ENCODE results near the gene RAMP3. TPM values are rescaled to one million over a fixed set of nuclear protein-coding genes. Genes with fewer than 3 reads are reported as not detected.

Gene RAMP3
- polyA plus RNA-seq, 1 donor (not counting 4 experiments of a cell fraction or from before 2014, with no cell fraction given): not detected

DNA sequence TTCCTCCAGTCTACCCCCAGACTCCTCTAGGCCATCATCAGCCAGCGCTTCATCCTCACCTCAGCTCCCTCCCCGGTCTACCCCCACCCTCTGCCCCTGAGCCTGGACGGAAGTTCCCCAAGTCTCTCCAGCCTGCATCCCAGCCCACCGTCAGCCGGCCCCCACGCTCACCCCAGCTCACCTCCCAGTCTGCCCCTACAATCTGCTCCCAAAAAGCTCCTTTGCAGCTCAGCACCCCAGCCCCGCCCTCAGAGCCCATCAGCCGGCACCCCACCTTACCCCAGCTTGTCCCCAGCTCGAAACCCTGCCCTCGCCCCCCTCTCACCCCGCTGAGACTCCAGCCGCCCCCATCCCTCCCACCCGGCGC is 322 bp upstream of the RAMP3 start:
- H3K9me3 ChIP-seq (ENCODE audit: control insufficient read depth, low read depth, low read length): no peaks in the 10 kb centered on the region
- TF ChIP-seq, protein P1, sequence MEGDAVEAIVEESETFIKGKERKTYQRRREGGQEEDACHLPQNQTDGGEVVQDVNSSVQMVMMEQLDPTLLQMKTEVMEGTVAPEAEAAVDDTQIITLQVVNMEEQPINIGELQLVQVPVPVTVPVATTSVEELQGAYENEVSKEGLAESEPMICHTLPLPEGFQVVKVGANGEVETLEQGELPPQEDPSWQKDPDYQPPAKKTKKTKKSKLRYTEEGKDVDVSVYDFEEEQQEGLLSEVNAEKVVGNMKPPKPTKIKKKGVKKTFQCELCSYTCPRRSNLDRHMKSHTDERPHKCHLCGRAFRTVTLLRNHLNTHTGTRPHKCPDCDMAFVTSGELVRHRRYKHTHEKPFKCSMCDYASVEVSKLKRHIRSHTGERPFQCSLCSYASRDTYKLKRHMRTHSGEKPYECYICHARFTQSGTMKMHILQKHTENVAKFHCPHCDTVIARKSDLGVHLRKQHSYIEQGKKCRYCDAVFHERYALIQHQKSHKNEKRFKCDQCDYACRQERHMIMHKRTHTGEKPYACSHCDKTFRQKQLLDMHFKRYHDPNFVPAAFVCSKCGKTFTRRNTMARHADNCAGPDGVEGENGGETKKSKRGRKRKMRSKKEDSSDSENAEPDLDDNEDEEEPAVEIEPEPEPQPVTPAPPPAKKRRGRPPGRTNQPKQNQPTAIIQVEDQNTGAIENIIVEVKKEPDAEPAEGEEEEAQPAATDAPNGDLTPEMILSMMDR (optimal IDR thresholded peaks at IDR 0.05 in 1 of 3, IDR thresholded peaks at IDR 0.05 in 1 of 3, conservative IDR thresholded peaks at IDR 0.05 in 1 of 3; ENCODE audit: extremely low read depth in 1 of 3, insufficient read depth in 2 of 3, low read length in 3 of 3): no peak
- TF ChIP-seq EZH2 (IDR thresholded peaks at IDR 0.05; ENCODE audit: low read length): no peak
- DNase-seq (ENCODE audit: low read depth, low spot score): no peak
- peaks cover 3% of the 10 kb centered on the region for H3K4me1 ChIP-seq (ENCODE audit: control insufficient read depth, extremely low read depth, insufficient read depth, low read length)
- dilution Hi-C loops (cut with MboI; ENCODE audit: extremely low pct_ligation_motif_present, low sequenced_read_pairs): no loop called here
- H3K27ac ChIP-seq (ENCODE audit: control insufficient read depth, insufficient read depth, low read length): no peak overlapping the region
- no peak overlapping the region for H3K9ac ChIP-seq (ENCODE audit: control insufficient read depth, extremely low read depth, insufficient read depth, low read length)
- FAIRE-seq: no peak
- no peak overlapping the region for H3K4me2 ChIP-seq (ENCODE audit: control insufficient read depth, extremely low read depth, insufficient read depth, low read depth, low read length)
- H2AFZ ChIP-seq (ENCODE audit: control insufficient read depth, low read length): no peak overlapping the region
- H3K4me3 ChIP-seq (ENCODE audit: control insufficient read depth in 2 of 3, extremely low read depth in 1 of 3, insufficient read depth in 2 of 3, low read depth in 1 of 3, low read length in 3 of 3): no peak overlapping the region
- H3K36me3 ChIP-seq (ENCODE audit: control insufficient read depth in 2 of 2, extremely low read depth in 1 of 2, insufficient read depth in 2 of 2, low read length in 2 of 2): no peaks in the 10 kb centered on the region
- no peaks in the 10 kb centered on the region for H4K20me1 ChIP-seq (ENCODE audit: control insufficient read depth, extremely low read depth, insufficient read depth, low read length)
- H3K27me3 ChIP-seq (ENCODE audit: control insufficient read depth, extremely low read depth, insufficient read depth, low read length): peaks cover 32% of the 10 kb centered on the region
- H3K9me1 ChIP-seq (ENCODE audit: control insufficient read depth, extremely low read depth, insufficient read depth, low read length): no peaks in the 10 kb centered on the region
- H3K79me2 ChIP-seq (ENCODE audit: control insufficient read depth, insufficient read depth, low read length): no peaks in the 10 kb centered on the region

GRCh38 chr7:45158471-45158870 is 880 bp downstream of the RAMP3 start:
- Histone ChIP-seq H3K9ac (ENCODE audit: control insufficient read depth, extremely low read depth, insufficient read depth, low read length) (no peak overlapping the region), H3K4me2 (ENCODE audit: control insufficient read depth, extremely low read depth, insufficient read depth, low read depth, low read length) (no peak overlapping the region), H3K9me3 (ENCODE audit: control insufficient read depth, low read depth, low read length) (no peaks in the 10 kb centered on the region), H3K9me1 (ENCODE audit: control insufficient read depth, extremely low read depth, insufficient read depth, low read length) (no peaks in the 10 kb centered on the region), H3K79me2 (ENCODE audit: control insufficient read depth, insufficient read depth, low read length) (no peaks in the 10 kb centered on the region), H3K36me3 (ENCODE audit: control insufficient read depth in 2 of 2, extremely low read depth in 1 of 2, insufficient read depth in 2 of 2, low read length in 2 of 2) (no peaks in the 10 kb centered on the region), H3K27ac (ENCODE audit: control insufficient read depth, insufficient read depth, low read length) (no peak overlapping the region), H3K4me1 (ENCODE audit: control insufficient read depth, extremely low read depth, insufficient read depth, low read length) (peaks cover 3% of the 10 kb centered on the region), H4K20me1 (ENCODE audit: control insufficient read depth, extremely low read depth, insufficient read depth, low read length) (no peaks in the 10 kb centered on the region), H3K4me3 (ENCODE audit: control insufficient read depth in 2 of 3, extremely low read depth in 1 of 3, insufficient read depth in 2 of 3, low read depth in 1 of 3, low read length in 3 of 3) (no peak overlapping the region), H3K27me3 (ENCODE audit: control insufficient read depth, extremely low read depth, insufficient read depth, low read length) (peaks cover 32% of the 10 kb centered on the region), H2AFZ (ENCODE audit: control insufficient read depth, low read length) (no peak overlapping the region)
- dilution Hi-C loops (cut with MboI; ENCODE audit: extremely low pct_ligation_motif_present, low sequenced_read_pairs): no loop called here
- DNase-seq (ENCODE audit: low read depth, low spot score) (no peak), FAIRE-seq (no peak)
- TF ChIP-seq, protein P1 (optimal IDR thresholded peaks at IDR 0.05 in 1 of 3, IDR thresholded peaks at IDR 0.05 in 1 of 3, conservative IDR thresholded peaks at IDR 0.05 in 1 of 3; ENCODE audit: extremely low read depth in 1 of 3, insufficient read depth in 2 of 3, low read length in 3 of 3): no peak
- no peak for TF ChIP-seq EZH2 (IDR thresholded peaks at IDR 0.05; ENCODE audit: low read length)

Measured in keratinocyte (primary cell).